M059J (cell line): ENCODE data around the gene WWOX. TPM values are rescaled to one million over a fixed set of nuclear protein-coding genes. Genes with fewer than 3 reads are reported as not detected.
"Not testable (repeated sequence)": the region's sequence is repeated elsewhere in the genome, so short reads cannot be mapped to it uniquely, and the experiment has no call there.

Experiments
- DNase-seq: peaks from one replicate; pipeline ENCODE4 v3.0.0-alpha.2; 2012; ENCODE audit warnings: low read depth
- total RNA-seq: library from RNA; depleted of rRNA; stranded (reverse); fragments of >200 nt; shearing (Covaris generic); gene quantifications from 2 replicates; pipeline ENCODE4 v1.2.3, GENCODE V29; 2014

The WWOX gene
- total RNA-seq, 1 experiment from 2014 or later = 13.7 TPM

DNA sequence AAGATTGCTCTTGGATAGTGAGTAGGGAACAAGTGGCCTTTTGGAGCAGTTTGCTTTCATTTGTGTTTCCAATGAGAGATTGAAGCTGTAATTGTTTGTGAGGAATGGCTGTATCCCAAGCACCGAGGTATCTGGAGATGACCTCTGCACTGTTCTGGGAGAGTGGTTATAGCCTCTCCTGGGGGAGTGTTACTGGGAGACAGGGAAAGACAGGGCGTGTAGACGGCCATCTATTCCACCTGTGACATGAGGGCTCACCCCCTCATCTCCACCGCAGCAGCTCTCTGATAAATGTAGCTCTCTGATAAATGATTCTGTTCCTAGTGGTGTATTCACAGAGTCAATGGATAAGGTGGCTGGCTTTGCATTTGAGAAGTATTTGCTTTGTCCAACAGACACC lies 1107.4 kb downstream of the WWOX start:
- DNase-seq = no peak

DNA sequence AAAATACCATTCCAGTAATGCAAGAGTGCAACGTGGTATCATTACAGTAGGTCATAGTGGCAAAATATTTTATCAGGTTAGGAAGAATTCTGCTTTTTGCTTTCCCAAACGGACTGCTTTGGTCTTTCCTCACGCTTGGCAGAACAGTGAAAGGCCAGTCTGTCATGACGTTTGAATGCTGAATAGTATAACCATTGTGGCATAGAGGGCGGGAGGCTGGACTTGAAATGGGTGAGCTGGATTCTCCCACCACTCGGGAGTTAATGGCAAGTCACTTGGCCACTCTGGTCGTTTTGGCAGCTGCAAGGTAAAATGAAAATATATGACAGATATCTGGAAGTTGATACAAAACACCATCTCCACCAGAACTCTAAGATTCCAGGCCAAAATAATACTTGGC lies 1109.9 kb downstream of the WWOX start:
- DNase-seq = no peak

DNA sequence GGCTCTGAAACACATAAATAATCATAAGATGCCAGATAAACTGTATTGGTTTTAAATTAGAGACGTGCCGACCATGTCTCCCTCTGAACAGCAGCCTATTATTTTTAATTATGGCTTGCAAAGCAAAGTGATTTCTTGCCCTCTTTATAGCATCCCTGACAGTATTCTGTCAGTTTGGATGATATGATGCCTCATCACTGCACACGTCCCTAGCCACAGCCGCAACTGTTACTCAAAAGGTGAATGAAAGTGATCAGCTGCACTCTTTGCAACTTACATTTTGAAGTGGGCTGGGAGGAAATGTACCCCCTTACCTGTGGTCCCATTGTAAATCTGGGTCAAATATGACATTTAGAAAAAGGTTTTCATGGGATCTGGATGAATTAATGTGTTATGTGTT lies 1111.2 kb downstream of the WWOX start:
- DNase-seq = no peak

DNA sequence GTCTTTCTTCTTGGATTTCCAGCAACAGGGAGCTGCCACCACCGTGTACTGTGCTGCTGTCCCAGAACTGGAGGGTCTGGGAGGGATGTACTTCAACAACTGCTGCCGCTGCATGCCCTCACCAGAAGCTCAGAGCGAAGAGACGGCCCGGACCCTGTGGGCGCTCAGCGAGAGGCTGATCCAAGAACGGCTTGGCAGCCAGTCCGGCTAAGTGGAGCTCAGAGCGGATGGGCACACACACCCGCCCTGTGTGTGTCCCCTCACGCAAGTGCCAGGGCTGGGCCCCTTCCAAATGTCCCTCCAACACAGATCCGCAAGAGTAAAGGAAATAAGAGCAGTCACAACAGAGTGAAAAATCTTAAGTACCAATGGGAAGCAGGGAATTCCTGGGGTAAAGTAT lies 1112.1 kb downstream of the WWOX start:
- no peak for DNase-seq

DNA sequence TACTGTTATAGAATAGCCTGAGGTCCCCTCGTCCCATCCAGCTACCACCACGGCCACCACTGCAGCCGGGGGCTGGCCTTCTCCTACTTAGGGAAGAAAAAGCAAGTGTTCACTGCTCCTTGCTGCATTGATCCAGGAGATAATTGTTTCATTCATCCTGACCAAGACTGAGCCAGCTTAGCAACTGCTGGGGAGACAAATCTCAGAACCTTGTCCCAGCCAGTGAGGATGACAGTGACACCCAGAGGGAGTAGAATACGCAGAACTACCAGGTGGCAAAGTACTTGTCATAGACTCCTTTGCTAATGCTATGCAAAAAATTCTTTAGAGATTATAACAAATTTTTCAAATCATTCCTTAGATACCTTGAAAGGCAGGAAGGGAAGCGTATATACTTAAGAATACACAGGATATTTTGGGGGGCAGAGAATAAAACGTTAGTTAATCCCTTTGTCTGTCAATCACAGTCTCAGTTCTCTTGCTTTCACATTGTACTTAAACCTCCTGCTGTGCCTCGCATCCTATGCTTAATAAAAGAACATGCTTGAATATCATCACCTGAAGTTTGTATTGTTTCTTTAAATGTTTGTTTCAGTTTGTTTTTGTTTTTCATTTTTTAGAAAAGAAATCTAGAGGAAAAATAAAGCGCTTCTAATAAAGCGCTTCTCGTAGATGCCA lies 1112.8 kb downstream of the WWOX start:
- no peak for DNase-seq

DNA sequence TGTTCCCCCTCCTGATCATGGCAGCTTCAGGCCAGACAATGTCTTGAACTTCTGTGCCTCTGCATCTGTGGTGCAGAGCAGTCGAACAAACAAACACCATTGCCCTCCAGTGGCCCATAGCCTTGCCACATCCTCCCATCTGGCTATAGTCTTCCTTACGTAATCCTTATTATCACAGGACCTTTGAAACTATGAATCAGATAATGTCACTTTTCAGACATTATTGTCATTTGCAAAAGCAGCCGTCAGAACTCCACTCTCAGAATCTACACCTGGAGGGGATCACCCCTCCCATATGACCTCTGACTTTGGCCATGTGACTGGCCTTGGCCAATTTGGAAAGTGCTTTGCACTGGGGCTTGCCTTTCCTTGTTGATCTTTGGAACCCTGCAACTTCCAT lies 1113.8 kb downstream of the WWOX start:
- no peak for DNase-seq

DNA sequence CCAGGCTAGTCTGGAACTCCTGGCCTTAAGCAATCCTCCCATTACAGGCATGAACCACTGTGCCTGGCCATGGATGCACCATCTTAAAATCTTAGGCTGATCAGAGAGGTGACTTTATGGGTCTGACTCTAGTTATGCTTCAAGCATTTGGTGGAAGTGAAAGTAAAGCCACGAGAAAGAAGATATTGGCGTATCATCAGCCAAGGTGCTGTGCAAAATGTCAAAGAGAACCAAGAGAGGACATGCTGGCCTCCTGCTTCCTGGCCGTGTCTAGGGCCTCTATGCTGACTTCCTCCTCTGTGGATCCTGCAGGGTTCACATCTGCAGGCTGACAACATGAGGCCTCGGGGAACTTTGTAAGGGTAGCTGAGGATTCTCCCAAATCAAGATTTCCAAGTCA lies 1115.8 kb downstream of the WWOX start:
- DNase-seq = no peak

DNA sequence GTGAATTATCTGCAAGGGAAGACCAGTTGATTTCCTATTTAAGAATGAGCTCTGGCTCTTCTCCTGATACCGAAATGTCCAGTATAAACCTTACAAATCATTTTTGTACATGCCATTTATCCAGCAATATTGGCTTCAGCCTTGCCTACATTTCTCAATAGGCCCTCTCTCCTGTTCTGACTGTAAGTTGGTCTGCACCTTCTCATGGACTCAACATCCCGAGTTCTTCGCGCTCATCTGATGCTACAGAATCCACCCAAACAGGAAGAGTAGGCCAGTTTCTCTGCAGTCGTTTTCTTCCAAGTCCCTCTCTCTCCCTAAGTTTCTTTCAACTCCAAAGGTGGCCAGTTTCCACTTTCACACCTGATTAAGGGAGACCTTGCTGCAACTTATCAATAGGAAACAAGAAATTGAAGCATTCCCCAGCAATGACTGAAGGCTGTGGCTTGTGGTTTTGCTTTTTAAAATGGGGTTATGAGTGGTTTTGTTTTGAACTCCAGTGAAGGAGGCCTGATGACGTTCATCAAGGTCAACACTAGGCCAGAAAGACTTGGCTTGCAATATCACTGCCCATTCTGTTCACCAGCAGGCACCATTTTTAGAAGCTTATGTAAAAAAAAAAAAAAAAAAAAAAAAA lies 1118.0 kb downstream of the WWOX start:
- DNase-seq = no peak

DNA sequence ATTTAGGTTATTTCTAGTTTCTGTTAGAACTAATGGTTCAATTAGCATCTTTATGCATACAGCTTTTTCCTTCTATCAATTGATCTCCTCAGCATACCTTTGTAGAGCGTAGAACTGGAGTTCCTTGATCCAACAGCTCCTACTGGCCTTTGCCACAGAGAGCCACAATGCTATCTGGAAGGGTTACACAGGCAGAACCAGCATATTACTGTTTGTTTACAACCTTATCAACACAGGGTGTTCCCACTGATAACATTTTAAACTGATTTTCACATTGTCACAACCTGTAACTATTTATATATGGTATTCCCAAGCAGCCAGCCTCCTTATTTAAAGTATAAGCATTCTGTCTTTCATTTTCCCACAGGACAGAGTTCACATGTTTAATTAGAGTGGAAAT lies 1118.9 kb downstream of the WWOX start:
- DNase-seq = no peak

DNA sequence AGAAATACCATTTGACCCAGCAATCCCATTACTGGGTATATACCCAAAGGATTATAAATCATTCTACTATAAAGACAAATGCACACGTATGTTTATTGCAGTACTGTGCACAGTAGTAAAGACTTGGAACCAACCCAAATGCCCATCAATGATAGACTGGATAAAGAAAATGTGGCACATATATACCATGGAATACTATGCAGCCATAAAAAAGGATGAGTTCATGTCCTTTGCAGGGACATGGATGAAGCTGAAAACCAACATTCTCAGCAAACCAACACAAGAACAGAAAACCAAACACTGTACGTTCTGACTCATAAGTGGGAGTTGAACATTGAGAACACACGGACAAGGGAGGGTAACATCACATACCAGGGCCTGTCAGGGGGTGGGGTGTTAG lies 1126.5 kb downstream of the WWOX start:
- not testable (repeated sequence) for DNase-seq

DNA sequence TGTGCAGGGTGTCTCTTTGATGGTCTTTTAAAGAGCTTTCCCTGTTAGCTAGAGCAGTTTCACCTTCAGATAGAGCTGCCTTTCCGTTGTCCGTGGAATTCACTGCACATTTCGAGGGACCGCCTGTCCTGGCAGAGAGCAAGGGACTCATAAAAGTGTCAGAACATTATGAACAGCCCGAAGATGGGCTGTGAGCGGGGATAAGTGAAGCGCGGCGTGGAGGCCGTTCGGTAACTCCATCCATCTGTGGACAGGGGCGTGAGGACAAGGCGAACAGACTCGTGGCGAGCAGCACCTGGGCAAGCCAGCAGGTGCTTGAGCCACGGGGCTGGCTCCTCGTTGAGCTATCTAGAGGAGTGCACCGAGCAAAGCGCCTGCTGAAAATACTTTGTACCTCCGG lies 1129.9 kb downstream of the WWOX start:
- DNase-seq = no peak

DNA sequence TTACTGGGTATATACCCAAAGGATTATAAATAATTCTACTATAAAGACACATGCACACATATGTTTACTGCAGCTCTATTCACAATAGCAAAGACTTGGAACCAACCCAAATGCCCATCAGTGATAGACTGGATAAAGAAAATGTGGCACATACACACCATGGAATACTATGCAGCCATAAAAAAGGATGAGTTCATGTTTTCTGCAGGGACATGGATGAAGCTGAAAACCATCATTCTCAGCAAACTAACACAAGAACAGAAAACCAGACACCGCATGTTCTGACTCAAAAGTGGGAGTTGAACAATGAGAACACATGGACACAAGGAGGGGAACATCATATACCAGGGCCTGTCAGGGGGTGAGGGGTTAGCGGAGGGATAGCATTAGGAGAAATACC lies 1146.2 kb downstream of the WWOX start:
- DNase-seq = not testable (repeated sequence)

DNA sequence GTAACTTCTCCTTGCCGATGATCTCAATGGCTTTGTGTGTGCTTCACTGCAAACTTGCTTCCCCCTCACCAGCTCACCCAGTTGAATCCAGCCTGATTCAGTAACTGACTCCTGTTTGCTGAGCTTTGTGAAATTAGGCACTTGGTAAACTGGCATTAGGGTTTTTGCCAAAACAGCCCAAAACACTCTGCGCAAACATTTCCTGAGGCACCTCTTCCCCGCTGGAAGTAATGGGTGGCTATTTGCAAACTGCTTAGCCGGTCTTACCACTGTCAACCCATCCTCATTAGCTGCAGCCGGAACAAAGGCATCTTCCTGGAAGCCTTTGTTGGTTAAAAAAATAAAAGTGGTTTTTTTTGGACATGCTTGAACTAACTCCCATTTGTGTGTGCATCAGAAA lies 1147.9 kb downstream of the WWOX start:
- no peak for DNase-seq

DNA sequence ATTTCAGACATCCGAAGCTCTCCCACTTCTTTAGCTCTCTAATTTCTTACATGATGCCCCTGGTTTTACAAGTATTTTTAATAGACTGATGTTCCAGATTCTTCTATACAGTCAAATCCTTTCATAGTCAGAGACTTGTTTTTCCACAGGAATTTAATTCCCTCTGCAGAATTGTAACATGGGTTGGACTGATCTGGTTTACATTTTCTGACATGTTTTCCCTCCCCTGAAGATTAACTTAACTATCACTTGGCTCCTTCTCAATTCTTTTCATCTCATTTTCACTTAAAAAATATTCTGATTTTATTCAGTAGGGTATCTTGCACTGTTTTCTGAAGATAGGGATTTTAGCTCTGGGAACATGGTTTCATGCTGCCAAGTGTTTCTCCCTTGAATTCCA lies 1148.9 kb downstream of the WWOX start:
- no peak for DNase-seq

DNA sequence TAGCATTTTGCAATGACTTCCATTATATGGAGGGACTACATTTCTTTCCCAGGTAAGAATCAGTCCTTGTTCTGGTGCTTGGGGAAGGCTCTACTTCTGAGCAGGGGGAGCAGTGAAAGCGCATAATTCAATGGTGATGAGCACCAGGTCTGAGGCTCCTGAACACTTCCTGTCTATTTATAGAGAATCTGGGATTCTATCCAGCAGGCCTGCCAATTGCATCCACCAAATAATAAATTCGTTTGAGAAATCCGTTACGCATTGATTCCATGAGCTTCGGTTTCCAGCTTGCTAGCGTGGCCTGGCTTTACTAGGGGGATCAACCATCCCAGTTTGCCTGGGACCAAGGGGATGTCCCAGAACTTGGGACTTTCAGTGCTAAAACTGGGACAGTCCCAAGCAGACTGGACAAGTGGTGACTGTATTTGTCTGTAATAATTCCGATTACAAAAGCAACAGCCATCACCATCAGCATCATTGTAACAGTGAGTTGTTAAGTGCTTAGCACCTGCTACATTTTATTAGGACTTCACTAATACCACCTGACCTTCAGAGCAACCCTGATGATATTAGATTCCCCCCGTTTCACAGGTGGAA lies 1151.1 kb downstream of the WWOX start:
- DNase-seq = no peak

DNA sequence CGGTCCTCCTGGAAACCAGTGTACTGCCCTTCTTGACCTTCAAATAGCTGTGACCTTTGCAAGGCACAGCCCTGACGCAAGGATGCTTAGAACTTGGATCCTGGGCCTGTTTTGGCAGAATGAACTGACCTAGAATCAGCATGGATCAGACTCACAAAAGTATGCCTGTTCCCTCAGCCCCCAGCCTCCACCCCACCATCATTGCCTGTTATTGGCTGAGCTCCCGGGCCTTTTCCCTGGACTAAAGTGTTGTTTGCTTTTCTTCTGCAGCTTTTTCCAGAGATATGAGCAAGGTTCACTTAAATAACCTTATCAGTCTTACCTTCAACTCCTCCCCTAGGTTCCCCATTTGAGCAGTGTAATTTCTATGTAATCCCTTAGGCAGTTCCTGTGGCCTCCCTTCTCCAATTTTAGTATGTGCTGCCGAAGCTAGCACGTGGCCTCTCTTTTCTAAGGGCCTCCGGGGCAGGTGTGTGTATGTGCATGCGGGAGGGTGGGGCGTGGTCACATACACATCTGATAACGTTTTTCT lies 1153.7 kb downstream of the WWOX start:
- DNase-seq = no peak

DNA sequence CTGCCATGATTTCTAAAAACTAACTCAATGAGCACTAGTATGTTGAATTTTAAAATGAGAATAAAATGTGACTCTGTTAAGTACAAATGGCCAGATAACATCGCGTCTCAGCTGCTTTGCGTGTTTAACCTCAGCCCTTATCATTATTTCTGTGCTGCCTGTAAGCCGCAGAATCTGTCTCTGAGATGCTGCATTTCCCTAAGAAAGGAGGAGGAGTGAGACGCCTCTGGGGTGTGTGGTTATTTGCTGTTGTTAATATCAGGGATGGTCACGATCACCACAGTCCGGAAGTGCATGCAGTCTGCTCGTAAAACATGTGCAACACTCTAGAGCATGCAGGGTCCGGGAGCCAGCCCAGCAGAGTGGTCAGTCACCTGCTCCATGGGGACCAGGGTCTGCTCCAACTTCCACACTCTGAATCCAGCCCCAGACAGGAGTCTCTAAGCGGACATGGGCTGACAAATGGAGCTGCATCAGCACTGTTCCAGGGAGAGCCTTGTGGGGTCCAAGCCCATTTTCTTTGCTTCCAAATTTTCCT lies 1158.6 kb downstream of the WWOX start:
- no peak for DNase-seq

DNA sequence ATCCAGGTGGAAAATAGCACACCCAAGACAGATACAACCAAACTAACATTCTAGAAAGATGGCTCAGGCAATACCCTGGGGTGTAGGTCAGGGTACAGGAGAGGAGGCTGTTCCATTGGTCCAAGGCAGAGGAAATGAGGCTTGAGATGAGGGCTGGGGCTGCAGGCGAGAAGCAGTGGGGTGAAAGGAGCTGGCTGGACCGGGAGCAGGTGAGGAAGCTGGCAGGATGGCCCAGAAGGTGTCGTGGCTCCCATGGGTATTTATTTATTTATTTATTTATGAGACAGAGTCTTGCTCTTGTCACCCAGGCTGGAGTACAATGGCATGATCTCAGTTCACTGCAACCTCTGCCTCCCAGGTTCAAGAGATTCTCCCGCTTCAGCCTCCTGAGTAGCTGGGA lies 1161.4 kb downstream of the WWOX start:
- not testable (repeated sequence) for DNase-seq

DNA sequence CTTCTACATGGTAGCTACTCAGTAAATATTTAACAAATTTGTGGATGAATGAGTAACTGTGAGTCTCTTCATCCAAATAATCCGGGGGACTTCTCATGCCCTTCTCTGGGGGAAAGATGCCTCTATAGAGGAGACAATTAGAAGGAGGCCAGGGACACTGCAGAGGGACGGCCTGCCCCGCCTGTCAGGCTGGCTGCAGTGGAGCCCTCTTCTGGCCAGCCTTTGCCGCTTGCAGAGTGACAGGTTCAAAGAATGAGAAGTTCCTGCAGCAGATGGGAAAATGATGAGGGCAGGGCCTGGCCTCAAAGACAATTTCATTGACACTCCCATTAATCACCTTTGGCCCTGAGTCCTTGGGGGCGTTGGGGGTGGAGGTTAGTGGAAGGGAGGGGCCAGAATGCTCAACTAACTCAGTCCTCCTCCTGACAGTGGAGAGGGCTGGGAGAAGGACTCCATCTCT lies 1162.1 kb downstream of the WWOX start:
- DNase-seq = no peak

DNA sequence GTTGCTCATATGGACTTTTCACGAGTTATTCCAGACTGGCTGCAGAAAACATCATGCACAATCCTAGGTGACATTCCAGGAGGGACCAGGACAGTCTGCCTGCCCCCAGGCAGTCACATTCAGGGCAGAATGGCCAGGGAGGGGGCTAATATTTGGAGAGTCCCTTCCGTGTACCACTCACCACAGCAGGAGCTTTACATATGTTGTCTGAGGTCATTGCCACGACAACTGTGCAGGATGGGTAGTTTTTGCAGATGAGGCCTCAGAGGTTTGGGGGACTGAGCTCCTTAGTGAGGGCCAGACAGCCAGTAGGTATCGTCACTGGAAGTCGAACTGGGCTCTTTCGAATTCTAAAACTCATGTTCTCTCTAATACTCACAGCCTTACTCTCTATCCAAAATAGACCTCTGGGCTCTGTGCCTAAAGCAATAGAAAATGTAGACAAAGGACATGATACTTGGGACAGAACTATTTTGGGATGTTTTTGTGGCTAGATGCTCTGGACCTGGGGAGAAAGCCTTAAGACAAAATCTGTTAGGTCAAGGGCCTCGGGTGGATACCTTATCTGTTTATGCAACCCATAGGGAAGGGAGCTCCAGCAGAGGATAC lies 1162.6 kb downstream of the WWOX start:
- DNase-seq = no peak
